ENCODE measurements around the gene DUSP8.

DUSP8 gene

GRCh38 chr11:1529774-1530173 is 42.3 kb downstream of the DUSP8 start:
- H3K27ac ChIP-seq: no peak overlapping the region
- TF ChIP-seq CTCF (conservative IDR thresholded peaks at IDR 0.05) (no peak), ZFX (IDR thresholded peaks at IDR 0.05) (no peak)

- TF ChIP-seq CTCF (conservative IDR thresholded peaks at IDR 0.05): no peak
- no peak for TF ChIP-seq ZFX (IDR thresholded peaks at IDR 0.05)
- H3K27ac ChIP-seq: no peak overlapping the region
These were observed 42.8 kb downstream of the DUSP8 start for GRCh38 chr11:1529286-1529685.

GRCh38 chr11:1528710-1529109 is 43.4 kb downstream of the DUSP8 start:
- no peak overlapping the region for H3K27ac ChIP-seq
- TF ChIP-seq ZFX (IDR thresholded peaks at IDR 0.05) (no peak), CTCF (conservative IDR thresholded peaks at IDR 0.05) (no peak)

GRCh38 chr11:1526785-1527184 is 45.3 kb downstream of the DUSP8 start:
- no peak for TF ChIP-seq CTCF (conservative IDR thresholded peaks at IDR 0.05)
- TF ChIP-seq ZFX (IDR thresholded peaks at IDR 0.05): no peak
- no peak overlapping the region for H3K27ac ChIP-seq

GRCh38 chr11:1523779-1524178 is 48.3 kb downstream of the DUSP8 start:
- no peak for TF ChIP-seq CTCF (conservative IDR thresholded peaks at IDR 0.05)
- no peak for TF ChIP-seq ZFX (IDR thresholded peaks at IDR 0.05)

GRCh38 chr11:1523077-1523476 is 49.0 kb downstream of the DUSP8 start:
- H3K27ac ChIP-seq: no peak overlapping the region
- no peak for TF ChIP-seq CTCF (conservative IDR thresholded peaks at IDR 0.05)
- no peak for TF ChIP-seq ZFX (IDR thresholded peaks at IDR 0.05)

More at GRCh38 chr11:1523779-1524178, 48.3 kb downstream of the DUSP8 start:
- H3K27ac ChIP-seq: no peak overlapping the region

- no peak overlapping the region for H3K27ac ChIP-seq
- TF ChIP-seq ZFX (IDR thresholded peaks at IDR 0.05): no peak
- no peak for TF ChIP-seq CTCF (conservative IDR thresholded peaks at IDR 0.05)
These were observed 50.0 kb downstream of the DUSP8 start for GRCh38 chr11:1522081-1522424.

Measured in C4-2B (cell line).